PC-9 (cell line): ENCODE data around the gene SSR3. TPM values are rescaled to one million over a fixed set of nuclear protein-coding genes. Genes with fewer than 3 reads are reported as not detected.

Experiments used
- BruUV-seq: library from RNA; stranded (reverse); fragments of 400-500 nt; replicated peaks from 2 replicates; lab custom pipeline; 2021; lab: Mats Ljungman, UMichigan
- CTCF ChIA-PET: fragments of 300-600 bp; sonication (Branson Sonifier 250); formaldehyde crosslinking; loops from one replicate; lab custom pipeline; 2022; ENCODE audit warnings: antibody characterized with exemption; lab: Charles Lee
- POLR2A ChIA-PET: fragments of 300-600 bp; sonication (Branson Sonifier 250); formaldehyde crosslinking; loops from one replicate; lab custom pipeline; 2022; ENCODE audit warnings: antibody characterized with exemption; ENCODE audit not compliant: unreplicated experiment; lab: Charles Lee
- DNase-seq, 2 experiments: peaks; one replicate each; pipeline versions ENCODE4 v3.0.0 to v3.0.0-alpha.2; 2015 to 2022; ENCODE audit warnings: mixed read lengths in 1 of 2
- H2AFZ ChIP-seq: fragments of 200-600 bp; sonication (generic); 2 replicates; pipeline ENCODE4 v1.8.1; 2017; ENCODE audit warnings: antibody characterized with exemption
- H3F3A ChIP-seq: fragments of 200-600 bp; sonication (generic); 2 replicates; pipeline ENCODE4 v1.8.1; 2017; ENCODE audit warnings: antibody characterized with exemption, mild to moderate bottlenecking, low read depth; ENCODE audit not compliant: insufficient read depth
- H3K27ac ChIP-seq: fragments of 200-600 bp; sonication (generic); 2 replicates; pipeline ENCODE4 v1.6.1; 2016; ENCODE audit warnings: mixed run types
- H3K27me3 ChIP-seq: fragments of 200-600 bp; sonication (generic); 2 replicates; pipeline ENCODE4 v1.6.1; 2016; ENCODE audit warnings: low read depth, mixed run types; ENCODE audit not compliant: insufficient read depth
- H3K36me3 ChIP-seq: fragments of 200-600 bp; sonication (generic); 2 replicates; pipeline ENCODE4 v1.6.1; 2016; ENCODE audit warnings: low read depth, mixed run types
- H3K4me1 ChIP-seq: fragments of 200-600 bp; sonication (generic); replicated peaks from 2 replicates; pipeline ENCODE4 v1.6.1; 2016; ENCODE audit warnings: mixed run types; ENCODE audit not compliant: insufficient read depth
- H3K4me2 ChIP-seq: fragments of 200-600 bp; sonication (generic); 2 replicates; pipeline ENCODE4 v1.6.1; 2017; ENCODE audit warnings: mixed run types
- H3K4me3 ChIP-seq: fragments of 200-600 bp; sonication (generic); 2 replicates; pipeline ENCODE4 v1.6.1; 2016; ENCODE audit warnings: mixed run types
- H3K79me2 ChIP-seq: fragments of 200-600 bp; sonication (generic); 2 replicates; pipeline ENCODE4 v1.6.1; 2017; ENCODE audit warnings: low read depth, mixed run types
- H3K9me2 ChIP-seq: fragments of 200-600 bp; sonication (generic); 2 replicates; pipeline ENCODE4 v1.8.1; 2017; ENCODE audit warnings: mild to moderate bottlenecking; ENCODE audit not compliant: insufficient read depth
- H3K9me3 ChIP-seq: fragments of 200-600 bp; sonication (generic); 2 replicates; pipeline ENCODE4 v1.8.1; 2016; ENCODE audit warnings: low read depth; ENCODE audit not compliant: insufficient read depth
- H4K20me1 ChIP-seq: fragments of 200-600 bp; sonication (generic); 2 replicates; pipeline ENCODE4 v1.8.1; 2017; ENCODE audit not compliant: insufficient read depth
- CTCF ChIP-seq: fragments of 200-600 bp; sonication (generic); conservative IDR thresholded peaks from 2 replicates; pipeline ENCODE4 v1.6.1; 2017; ENCODE audit warnings: mixed run types, antibody characterized with exemption, mild to moderate bottlenecking, moderate library complexity
- EZH2 ChIP-seq: fragments of 200-600 bp; sonication (generic); IDR thresholded peaks from 2 replicates; pipeline ENCODE4 v1.8.0; 2017; ENCODE audit warnings: antibody characterized with exemption, low read depth
- intact Hi-C: fragments of 100-400 bp; cut with micrococcal nuclease; formaldehyde crosslinking; loops from one replicate; pipeline ENCODE4 v1.10.0; 2022; ENCODE audit not compliant: unreplicated experiment
- total RNA-seq: library from RNA; stranded (reverse); gene quantifications from 2 replicates; pipeline ENCODE4 v1.2.3, GENCODE V29; 2021

SSR3 gene
- total RNA-seq, 1 experiment from 2014 or later: 152 TPM

- intact Hi-C loops: no loop called here
Measured at GRCh38 chr3:156491192-156491591, 63.7 kb downstream of the SSR3 start.

More at GRCh38 chr3:156491192-156491591, 63.7 kb downstream of the SSR3 start:
- TF ChIP-seq CTCF (no peak), EZH2 (no peak)
- Histone ChIP-seq H2AFZ (no peak overlapping the region), H3K9me2 (peaks cover 8% of the 10 kb centered on the region), H3K27me3 (no peaks in the 10 kb centered on the region), H3K79me2 (no peaks in the 10 kb centered on the region), H4K20me1 (no peaks in the 10 kb centered on the region), H3K4me1 (no peaks in the 10 kb centered on the region), H3K4me3 (no peak overlapping the region), H3K27ac (no peak overlapping the region), H3K36me3 (no peaks in the 10 kb centered on the region), H3K9me3 (no peaks in the 10 kb centered on the region; the same call in 1 of the 2 replicates), H3K4me2 (no peak overlapping the region), H3F3A (no peaks in the 10 kb centered on the region)
- ChIA-PET CTCF (no interaction called here), POLR2A (no interaction called here)
- BruUV-seq: no TSS peak
- DNase-seq: no peak

Other genes starting within 250 kb of the SSR3 start
- gene TIPARP, start 119.5 kb upstream of the SSR3 start, total RNA-seq: 30.3 and 35.0 TPM in 2 replicates